WTC11 (cell line): ENCODE measurements around the gene MECP2. TPM values are rescaled to one million over a fixed set of nuclear protein-coding genes. Genes with fewer than 3 reads are reported as not detected.

Experiments
- ATAC-seq: fragments of 200-7000 bp; cut with Tn5 transposase; 2 replicates; pipeline ENCODE4 v1.10.0; 2021; ENCODE audit warnings: mild to moderate bottlenecking, moderate library complexity
- CTCF ChIA-PET: fragments of 300-600 bp; sonication (Branson Sonifier 250); formaldehyde crosslinking; loops from one replicate; lab custom pipeline; 2021; ENCODE audit warnings: antibody characterized with exemption; lab: Charles Lee
- POLR2A ChIA-PET: fragments of 350-600 bp; sonication (Branson Sonifier 250); formaldehyde crosslinking; loops from one replicate; lab custom pipeline; 2021; ENCODE audit warnings: antibody characterized with exemption; lab: Charles Lee
- DNase-seq: peaks from one replicate; pipeline ENCODE4 v3.0.0; 2021; ENCODE audit warnings: low spot score
- H3K27ac Mint-ChIP-seq: 2 replicates; pipeline ENCODE4 v1.8.0; 2021; ENCODE audit warnings: mixed read lengths
- H3K27me3 Mint-ChIP-seq: 2 replicates; pipeline ENCODE4 v1.8.0; 2021; ENCODE audit warnings: low read depth, mild to moderate bottlenecking, moderate library complexity, mixed read lengths
- H3K36me3 Mint-ChIP-seq: 2 replicates; pipeline ENCODE4 v1.8.0; 2021; ENCODE audit warnings: mixed read lengths
- H3K4me1 Mint-ChIP-seq: 2 replicates; pipeline ENCODE4 v1.8.0; 2022; ENCODE audit warnings: mixed read lengths
- H3K4me3 Mint-ChIP-seq: 2 replicates; pipeline ENCODE4 v1.8.0; 2021; ENCODE audit warnings: mild to moderate bottlenecking, moderate library complexity, mixed read lengths
- H3K9me3 Mint-ChIP-seq: 2 replicates; pipeline ENCODE4 v1.8.0; 2021; ENCODE audit warnings: mixed read lengths
- ATF1 ChIP-seq: sonication (generic); formaldehyde crosslinking; IDR thresholded peaks from 2 replicates; pipeline ENCODE4 v1.8.1; 2023; ENCODE audit warnings: mild to moderate bottlenecking, moderate library complexity, missing genetic modification reagents
- ATF3 ChIP-seq: sonication (generic); formaldehyde crosslinking; conservative IDR thresholded peaks from 2 replicates; pipeline ENCODE4 v1.8.1; 2022; ENCODE audit warnings: mild to moderate bottlenecking, missing genetic modification reagents
- CREB1 ChIP-seq: sonication (generic); formaldehyde crosslinking; IDR thresholded peaks from 2 replicates; pipeline ENCODE4 v1.8.0; 2023; ENCODE audit warnings: mild to moderate bottlenecking, missing genetic modification reagents
- CREM ChIP-seq: sonication (generic); formaldehyde crosslinking; IDR thresholded peaks from 2 replicates; pipeline ENCODE4 v1.8.1; 2022; ENCODE audit warnings: mild to moderate bottlenecking, missing genetic modification reagents, moderate library complexity
- E2F5 ChIP-seq: sonication (generic); formaldehyde crosslinking; IDR thresholded peaks from 2 replicates; pipeline ENCODE4 v1.8.1; 2022; ENCODE audit warnings: mild to moderate bottlenecking, moderate library complexity, missing genetic modification reagents
- FOXK1 ChIP-seq: sonication (generic); formaldehyde crosslinking; IDR thresholded peaks from 2 replicates; pipeline ENCODE4 v1.8.0; 2022; ENCODE audit warnings: mild to moderate bottlenecking, moderate library complexity, missing genetic modification reagents
- GABPB1 ChIP-seq: sonication (generic); formaldehyde crosslinking; IDR thresholded peaks from 2 replicates; pipeline ENCODE4 v1.8.1; 2023; ENCODE audit warnings: mild to moderate bottlenecking, missing genetic modification reagents
- GRHL2 ChIP-seq: fragments of 250-450 bp; sonication (Bioruptor Pico); IDR thresholded peaks from 2 replicates; pipeline ENCODE4 v1.8.0; 2022; ENCODE audit warnings: mild to moderate bottlenecking, moderate library complexity; ENCODE audit not compliant: insufficient replicate concordance, severe bottlenecking
- GTF2I ChIP-seq: fragments of 250-450 bp; sonication (Bioruptor Pico); conservative IDR thresholded peaks from 2 replicates; pipeline ENCODE4 v1.4.0; 2021; ENCODE audit warnings: mild to moderate bottlenecking
- HMGA2 ChIP-seq: fragments of 250-450 bp; sonication (Bioruptor Pico); IDR thresholded peaks from 2 replicates; pipeline ENCODE4 v1.4.0; 2021; ENCODE audit warnings: mild to moderate bottlenecking, moderate library complexity
- JAZF1 ChIP-seq: fragments of 250-450 bp; sonication (Bioruptor Pico); IDR thresholded peaks from 2 replicates; pipeline ENCODE4 v1.9.0; 2021; ENCODE audit warnings: moderate library complexity, mild to moderate bottlenecking, inconsistent platforms
- NR2C2 ChIP-seq: sonication (generic); formaldehyde crosslinking; IDR thresholded peaks from 2 replicates; pipeline ENCODE4 v1.8.0; 2022; ENCODE audit warnings: mild to moderate bottlenecking, missing genetic modification reagents
- OVOL2 ChIP-seq: fragments of 250-450 bp; sonication (Bioruptor Pico); IDR thresholded peaks from 2 replicates; pipeline ENCODE4 v1.9.0; 2021; ENCODE audit warnings: mild to moderate bottlenecking, borderline replicate concordance
- RORB ChIP-seq: fragments of 250-450 bp; sonication (Bioruptor Pico); IDR thresholded peaks from 2 replicates; pipeline ENCODE4 v1.9.0; 2021; ENCODE audit warnings: mild to moderate bottlenecking
- TEAD1 ChIP-seq: sonication (generic); formaldehyde crosslinking; IDR thresholded peaks from 2 replicates; pipeline ENCODE4 v1.8.0; 2022; ENCODE audit warnings: mild to moderate bottlenecking, missing genetic modification reagents
- ZMAT4 ChIP-seq: fragments of 250-450 bp; sonication (Bioruptor Pico); IDR thresholded peaks from 2 replicates; pipeline ENCODE4 v1.9.0; 2021; ENCODE audit warnings: mild to moderate bottlenecking
- ZNF263 ChIP-seq: sonication (generic); formaldehyde crosslinking; IDR thresholded peaks from 2 replicates; pipeline ENCODE4 v1.8.1; 2022; ENCODE audit warnings: low read depth, mild to moderate bottlenecking, moderate library complexity, missing genetic modification reagents
- ZNF317 ChIP-seq: sonication (generic); formaldehyde crosslinking; IDR thresholded peaks from 2 replicates; pipeline ENCODE4 v1.8.1; 2023; ENCODE audit warnings: low read depth, mild to moderate bottlenecking, moderate library complexity, missing genetic modification reagents, borderline replicate concordance
- ZNF396 ChIP-seq: fragments of 250-450 bp; sonication (Bioruptor Pico); IDR thresholded peaks from 2 replicates; pipeline ENCODE4 v1.8.0; 2021; ENCODE audit warnings: mild to moderate bottlenecking, moderate library complexity, borderline replicate concordance
- ZNF423 ChIP-seq: fragments of 250-450 bp; sonication (Bioruptor Pico); IDR thresholded peaks from 2 replicates; pipeline ENCODE4 v2.1.2; 2022; ENCODE audit warnings: mild to moderate bottlenecking, moderate library complexity
- ZNF532 ChIP-seq: fragments of 250-450 bp; sonication (Bioruptor Pico); IDR thresholded peaks from 2 replicates; pipeline ENCODE4 v1.9.0; 2021; ENCODE audit warnings: mild to moderate bottlenecking, borderline replicate concordance
- total RNA-seq: library from RNA; stranded (reverse); gene quantifications from 3 replicates; pipeline ENCODE4 v1.2.3, GENCODE V29; 2021
- TF ChIP-seq, protein P1 (sequence below): sonication (generic); formaldehyde crosslinking; IDR thresholded peaks from 2 replicates; pipeline ENCODE4 v1.8.1; 2023; ENCODE audit warnings: mild to moderate bottlenecking, missing genetic modification reagents, moderate library complexity
- TF ChIP-seq, protein P2 (sequence below): fragments of 250-450 bp; sonication (Bioruptor Pico); IDR thresholded peaks from 2 replicates; pipeline ENCODE4 v1.8.0; 2021; ENCODE audit warnings: mild to moderate bottlenecking
- TF ChIP-seq, protein P3 (sequence below): sonication (generic); formaldehyde crosslinking; IDR thresholded peaks from 2 replicates; pipeline ENCODE4 v1.8.1; 2022; ENCODE audit warnings: low read depth, mild to moderate bottlenecking, moderate library complexity, missing genetic modification reagents, borderline replicate concordance
- TF ChIP-seq, protein P4 (sequence below): sonication (generic); formaldehyde crosslinking; IDR thresholded peaks from 2 replicates; pipeline ENCODE4 v1.8.0; 2022; ENCODE audit warnings: mild to moderate bottlenecking, missing genetic modification reagents

Gene MECP2
- total RNA-seq, 1 experiment from 2014 or later, result 28.7 TPM

DNA sequence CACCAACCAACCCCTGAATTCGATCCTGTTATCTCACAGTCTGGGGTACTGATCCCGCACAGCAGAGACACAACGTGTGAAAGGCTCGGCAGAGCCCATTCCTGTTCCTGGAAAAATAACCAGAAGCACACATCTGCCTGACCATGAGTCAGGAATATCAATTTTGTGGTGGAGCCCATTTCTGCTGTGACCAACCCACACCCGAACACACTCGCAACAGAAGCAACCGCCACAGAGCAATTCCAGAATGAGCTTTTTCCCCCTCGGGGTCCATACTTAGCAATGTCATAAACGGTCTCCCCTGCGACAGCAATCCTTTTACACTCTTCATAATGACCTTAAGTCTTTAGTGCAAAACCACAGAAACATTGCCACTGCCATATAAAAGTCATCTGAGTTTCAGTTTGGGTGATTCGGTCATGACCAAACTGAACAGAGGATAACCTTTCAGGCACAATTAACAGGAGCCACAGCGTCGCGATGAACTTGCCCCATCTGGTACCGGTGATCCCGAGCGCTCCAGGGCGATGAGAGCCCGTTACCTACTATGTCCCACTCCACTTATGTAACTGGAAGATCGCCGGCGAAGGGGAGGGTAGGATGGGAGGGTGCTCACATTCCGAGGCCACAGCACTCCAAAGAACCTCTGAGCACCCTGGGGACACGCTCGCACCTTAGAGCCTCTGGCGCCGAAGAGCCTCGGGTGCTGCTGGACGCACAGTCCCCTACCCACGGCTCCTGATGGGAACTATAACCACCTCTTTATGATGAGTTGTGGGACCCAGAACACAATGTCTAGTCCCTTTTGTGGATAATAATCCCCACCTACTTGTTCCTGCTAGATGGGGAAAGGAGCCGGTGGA is 1.1 kb downstream of the MECP2 start:
- POLR2A ChIA-PET, result no interaction called here
- peaks cover 52% of the 10 kb centered on the region for H3K4me1 Mint-ChIP-seq
- CTCF ChIA-PET, result interaction anchor here (1.3 kb wide), 1 partner anchor 83 kb away, joined by 6 read pairs; no protein-coding TSS in a partner anchor
- H3K4me3 Mint-ChIP-seq, result peak overlapping the region; percentile 80
- H3K27ac Mint-ChIP-seq, result peak overlapping the region; percentile 45; the same call in 1 of the 2 replicates
- H3K27me3 Mint-ChIP-seq, result no peaks in the 10 kb centered on the region
- H3K9me3 Mint-ChIP-seq, result no peaks in the 10 kb centered on the region
- TF ChIP-seq OVOL2 (CRISPR knock-in tag) (no peak), ZNF263 (CRISPR knock-in tag) (no peak), ZMAT4 (no peak), JAZF1 (CRISPR knock-in tag) (no peak), ATF3 (CRISPR knock-in tag) (no peak), GTF2I (CRISPR knock-in tag) (no peak), GABPB1 (CRISPR knock-in tag) (no peak), CREM (no peak), GRHL2 (no peak), E2F5 (CRISPR knock-in tag) (no peak), FOXK1 (CRISPR knock-in tag) (no peak), CREB1 (CRISPR knock-in tag) (no peak), NR2C2 (no peak), ZNF423 (CRISPR knock-in tag) (no peak), ZNF396 (CRISPR knock-in tag) (no peak), RORB (CRISPR knock-in tag) (no peak), ZNF317 (CRISPR knock-in tag) (no peak), ATF1 (CRISPR knock-in tag) (no peak)
- TF ChIP-seq, protein P1, sequence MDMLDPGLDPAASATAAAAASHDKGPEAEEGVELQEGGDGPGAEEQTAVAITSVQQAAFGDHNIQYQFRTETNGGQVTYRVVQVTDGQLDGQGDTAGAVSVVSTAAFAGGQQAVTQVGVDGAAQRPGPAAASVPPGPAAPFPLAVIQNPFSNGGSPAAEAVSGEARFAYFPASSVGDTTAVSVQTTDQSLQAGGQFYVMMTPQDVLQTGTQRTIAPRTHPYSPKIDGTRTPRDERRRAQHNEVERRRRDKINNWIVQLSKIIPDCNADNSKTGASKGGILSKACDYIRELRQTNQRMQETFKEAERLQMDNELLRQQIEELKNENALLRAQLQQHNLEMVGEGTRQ (CRISPR knock-in tag), result no peak
- TF ChIP-seq, protein P2, sequence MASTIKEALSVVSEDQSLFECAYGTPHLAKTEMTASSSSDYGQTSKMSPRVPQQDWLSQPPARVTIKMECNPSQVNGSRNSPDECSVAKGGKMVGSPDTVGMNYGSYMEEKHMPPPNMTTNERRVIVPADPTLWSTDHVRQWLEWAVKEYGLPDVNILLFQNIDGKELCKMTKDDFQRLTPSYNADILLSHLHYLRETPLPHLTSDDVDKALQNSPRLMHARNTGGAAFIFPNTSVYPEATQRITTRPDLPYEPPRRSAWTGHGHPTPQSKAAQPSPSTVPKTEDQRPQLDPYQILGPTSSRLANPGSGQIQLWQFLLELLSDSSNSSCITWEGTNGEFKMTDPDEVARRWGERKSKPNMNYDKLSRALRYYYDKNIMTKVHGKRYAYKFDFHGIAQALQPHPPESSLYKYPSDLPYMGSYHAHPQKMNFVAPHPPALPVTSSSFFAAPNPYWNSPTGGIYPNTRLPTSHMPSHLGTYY, result no peak
- no peaks in the 10 kb centered on the region for H3K36me3 Mint-ChIP-seq
- ATAC-seq (no peak), DNase-seq (no peak)

- CTCF ChIA-PET, result interaction anchor here (1.4 kb wide), 1 partner anchor 213 kb away, joined by 3 read pairs; no protein-coding TSS in a partner anchor
- H3K36me3 Mint-ChIP-seq, result peaks cover 7% of the 10 kb centered on the region
- no peak for ATAC-seq
- POLR2A ChIA-PET, result no interaction called here
- H3K9me3 Mint-ChIP-seq, result no peaks in the 10 kb centered on the region
- H3K4me1 Mint-ChIP-seq, result peaks cover 59% of the 10 kb centered on the region
- no peak for DNase-seq
- no peaks in the 10 kb centered on the region for H3K27me3 Mint-ChIP-seq
- H3K4me3 Mint-ChIP-seq, result peak overlapping the region; percentile 80
- H3K27ac Mint-ChIP-seq, result peak overlapping the region; percentile 95
- no peak for TF ChIP-seq ZNF532 (CRISPR knock-in tag)
- TF ChIP-seq, protein P3, sequence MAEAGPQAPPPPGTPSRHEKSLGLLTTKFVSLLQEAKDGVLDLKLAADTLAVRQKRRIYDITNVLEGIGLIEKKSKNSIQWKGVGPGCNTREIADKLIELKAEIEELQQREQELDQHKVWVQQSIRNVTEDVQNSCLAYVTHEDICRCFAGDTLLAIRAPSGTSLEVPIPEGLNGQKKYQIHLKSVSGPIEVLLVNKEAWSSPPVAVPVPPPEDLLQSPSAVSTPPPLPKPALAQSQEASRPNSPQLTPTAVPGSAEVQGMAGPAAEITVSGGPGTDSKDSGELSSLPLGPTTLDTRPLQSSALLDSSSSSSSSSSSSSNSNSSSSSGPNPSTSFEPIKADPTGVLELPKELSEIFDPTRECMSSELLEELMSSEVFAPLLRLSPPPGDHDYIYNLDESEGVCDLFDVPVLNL (CRISPR knock-in tag), result no peak
- no peak for TF ChIP-seq GTF2I (CRISPR knock-in tag)
- no peak for TF ChIP-seq TEAD1 (CRISPR knock-in tag)
- TF ChIP-seq, protein P4, sequence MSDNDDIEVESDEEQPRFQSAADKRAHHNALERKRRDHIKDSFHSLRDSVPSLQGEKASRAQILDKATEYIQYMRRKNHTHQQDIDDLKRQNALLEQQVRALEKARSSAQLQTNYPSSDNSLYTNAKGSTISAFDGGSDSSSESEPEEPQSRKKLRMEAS (CRISPR knock-in tag), result no peak
- no peak for TF ChIP-seq HMGA2 (CRISPR knock-in tag)
Observed at GRCh38 chrX:154094833-154095232, 2.7 kb downstream of the MECP2 start.
